Thyroid gland (tissue), 4 donors: ENCODE results near the gene CALR3.

Source experiments
- POLR2A ChIP-seq, 2 donors: fragments of 450-650 bp; IDR thresholded peaks; one replicate each; pipeline ENCODE4 v1.6.1; 2017; ENCODE audit warnings: antibody characterized with exemption in 2 of 2, mild to moderate bottlenecking in 2 of 2, moderate library complexity in 1 of 2
- TF ChIP-seq, protein P1 (sequence below), 6 experiments: fragments of 200-600 bp in 3 of 6; fragments of 450-650 bp in 3 of 6; sonication (generic) in 3 of 6; IDR thresholded peaks; one replicate each; pipeline ENCODE4 v1.5.1; 2016 to 2019; ENCODE audit warnings: antibody characterized with exemption in 6 of 6, mild to moderate bottlenecking in 2 of 6, inconsistent platforms in 1 of 6, moderate library complexity in 1 of 6

DNA sequence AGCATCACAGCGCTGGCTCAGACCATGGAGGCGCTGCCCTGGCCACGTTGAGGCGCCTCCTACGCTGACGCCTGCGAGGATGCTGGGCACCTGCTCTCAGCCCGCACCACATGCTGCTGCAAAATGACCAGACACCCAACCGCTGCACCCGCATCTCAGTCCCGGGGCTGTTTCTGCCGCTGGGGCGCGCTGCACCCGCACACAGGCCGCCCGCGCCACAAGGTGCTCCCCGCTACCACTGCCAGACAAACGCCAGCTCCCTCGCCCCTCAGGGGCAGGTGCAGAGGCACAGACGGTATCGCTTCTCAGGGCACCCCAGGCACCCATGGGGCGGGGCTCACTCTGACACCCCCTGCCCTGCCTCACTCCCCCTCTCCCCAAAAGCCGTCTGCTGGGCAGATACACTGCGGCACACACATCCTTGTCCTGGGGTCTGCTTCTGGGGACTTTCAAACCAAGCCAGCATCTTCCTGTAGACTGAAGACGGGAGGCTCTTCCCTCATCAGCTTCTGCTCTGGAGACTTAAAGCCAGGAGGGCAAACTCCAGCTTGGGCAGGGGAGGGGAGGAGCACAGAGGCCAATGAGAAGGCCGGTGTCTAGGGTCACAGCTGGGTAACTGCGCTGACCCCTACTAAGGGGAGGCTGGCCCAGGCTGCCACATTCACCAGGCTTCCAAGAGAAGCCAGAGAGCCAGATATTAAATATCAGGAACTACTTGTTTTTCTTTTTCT, 29.9 kb upstream of the CALR3 start:
- TF ChIP-seq, protein P1, sequence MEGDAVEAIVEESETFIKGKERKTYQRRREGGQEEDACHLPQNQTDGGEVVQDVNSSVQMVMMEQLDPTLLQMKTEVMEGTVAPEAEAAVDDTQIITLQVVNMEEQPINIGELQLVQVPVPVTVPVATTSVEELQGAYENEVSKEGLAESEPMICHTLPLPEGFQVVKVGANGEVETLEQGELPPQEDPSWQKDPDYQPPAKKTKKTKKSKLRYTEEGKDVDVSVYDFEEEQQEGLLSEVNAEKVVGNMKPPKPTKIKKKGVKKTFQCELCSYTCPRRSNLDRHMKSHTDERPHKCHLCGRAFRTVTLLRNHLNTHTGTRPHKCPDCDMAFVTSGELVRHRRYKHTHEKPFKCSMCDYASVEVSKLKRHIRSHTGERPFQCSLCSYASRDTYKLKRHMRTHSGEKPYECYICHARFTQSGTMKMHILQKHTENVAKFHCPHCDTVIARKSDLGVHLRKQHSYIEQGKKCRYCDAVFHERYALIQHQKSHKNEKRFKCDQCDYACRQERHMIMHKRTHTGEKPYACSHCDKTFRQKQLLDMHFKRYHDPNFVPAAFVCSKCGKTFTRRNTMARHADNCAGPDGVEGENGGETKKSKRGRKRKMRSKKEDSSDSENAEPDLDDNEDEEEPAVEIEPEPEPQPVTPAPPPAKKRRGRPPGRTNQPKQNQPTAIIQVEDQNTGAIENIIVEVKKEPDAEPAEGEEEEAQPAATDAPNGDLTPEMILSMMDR (IDR thresholded peaks at IDR 0.05), result no peak
- TF ChIP-seq POLR2A (IDR thresholded peaks at IDR 0.05), result no peak
